Measurements from ENCODE around the gene POMC.
A peak's percentile ranks its signal among the peaks of the same experiment; 100 is the strongest.
"Not testable (repeated sequence)": the region's sequence is repeated elsewhere in the genome, so short reads cannot be mapped to it uniquely, and the experiment has no call there.

Gene POMC

DNA sequence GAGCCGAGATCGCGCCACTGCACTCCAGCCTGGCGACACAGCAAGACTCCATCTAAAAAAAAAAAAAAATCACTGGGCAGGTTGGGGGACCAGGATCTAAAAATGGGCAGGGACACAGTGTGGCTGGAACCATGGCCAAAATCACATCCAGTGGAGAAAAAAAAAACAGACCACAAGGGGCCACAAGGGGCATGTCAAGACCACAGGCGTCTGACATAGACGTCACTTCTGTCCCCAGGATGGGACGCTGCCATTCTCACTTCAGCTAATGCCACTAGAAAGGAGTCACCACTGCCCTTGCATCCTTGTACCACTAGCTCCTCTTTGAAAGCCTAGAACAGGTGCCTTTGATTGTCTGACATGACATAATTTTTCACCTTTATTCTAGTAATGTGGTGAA lies 2.5 kb upstream of the POMC start:
- no peak for DNase-seq (ENCODE audit: low read depth)
- H3K4me3 ChIP-seq (ENCODE audit: control insufficient read depth, low read depth, low read length), result no peak overlapping the region
- TF ChIP-seq, protein P1, sequence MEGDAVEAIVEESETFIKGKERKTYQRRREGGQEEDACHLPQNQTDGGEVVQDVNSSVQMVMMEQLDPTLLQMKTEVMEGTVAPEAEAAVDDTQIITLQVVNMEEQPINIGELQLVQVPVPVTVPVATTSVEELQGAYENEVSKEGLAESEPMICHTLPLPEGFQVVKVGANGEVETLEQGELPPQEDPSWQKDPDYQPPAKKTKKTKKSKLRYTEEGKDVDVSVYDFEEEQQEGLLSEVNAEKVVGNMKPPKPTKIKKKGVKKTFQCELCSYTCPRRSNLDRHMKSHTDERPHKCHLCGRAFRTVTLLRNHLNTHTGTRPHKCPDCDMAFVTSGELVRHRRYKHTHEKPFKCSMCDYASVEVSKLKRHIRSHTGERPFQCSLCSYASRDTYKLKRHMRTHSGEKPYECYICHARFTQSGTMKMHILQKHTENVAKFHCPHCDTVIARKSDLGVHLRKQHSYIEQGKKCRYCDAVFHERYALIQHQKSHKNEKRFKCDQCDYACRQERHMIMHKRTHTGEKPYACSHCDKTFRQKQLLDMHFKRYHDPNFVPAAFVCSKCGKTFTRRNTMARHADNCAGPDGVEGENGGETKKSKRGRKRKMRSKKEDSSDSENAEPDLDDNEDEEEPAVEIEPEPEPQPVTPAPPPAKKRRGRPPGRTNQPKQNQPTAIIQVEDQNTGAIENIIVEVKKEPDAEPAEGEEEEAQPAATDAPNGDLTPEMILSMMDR (conservative IDR thresholded peaks at IDR 0.05; ENCODE audit: control insufficient read depth, insufficient read depth, low read depth, low read length), result no peak

DNA sequence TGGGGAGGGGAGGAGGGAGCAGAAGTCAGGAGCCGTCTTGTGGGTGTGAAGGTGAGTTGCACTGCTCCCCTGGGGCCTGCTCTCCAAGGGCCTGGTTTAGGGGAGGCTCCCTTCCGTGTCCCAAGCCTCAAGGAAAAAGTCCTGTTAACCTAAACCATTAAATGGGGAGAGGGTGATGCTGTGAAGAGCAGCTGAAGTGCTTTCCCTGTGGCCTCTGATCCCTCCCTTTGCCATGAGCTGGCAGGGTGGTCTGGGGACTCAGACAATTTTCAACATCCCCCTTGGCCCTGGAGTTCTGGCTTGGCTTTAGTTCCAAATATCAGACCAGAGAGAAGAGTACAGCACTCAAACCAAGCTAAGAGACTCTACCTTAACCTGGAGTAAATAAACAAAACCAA lies 692 bp upstream of the POMC start:
- TF ChIP-seq, protein P1 (conservative IDR thresholded peaks at IDR 0.05; ENCODE audit: control insufficient read depth, insufficient read depth, low read depth, low read length), result no peak
- H3K4me3 ChIP-seq (ENCODE audit: control insufficient read depth, low read depth, low read length), result no peak overlapping the region
- DNase-seq (ENCODE audit: low read depth), result no peak

DNA sequence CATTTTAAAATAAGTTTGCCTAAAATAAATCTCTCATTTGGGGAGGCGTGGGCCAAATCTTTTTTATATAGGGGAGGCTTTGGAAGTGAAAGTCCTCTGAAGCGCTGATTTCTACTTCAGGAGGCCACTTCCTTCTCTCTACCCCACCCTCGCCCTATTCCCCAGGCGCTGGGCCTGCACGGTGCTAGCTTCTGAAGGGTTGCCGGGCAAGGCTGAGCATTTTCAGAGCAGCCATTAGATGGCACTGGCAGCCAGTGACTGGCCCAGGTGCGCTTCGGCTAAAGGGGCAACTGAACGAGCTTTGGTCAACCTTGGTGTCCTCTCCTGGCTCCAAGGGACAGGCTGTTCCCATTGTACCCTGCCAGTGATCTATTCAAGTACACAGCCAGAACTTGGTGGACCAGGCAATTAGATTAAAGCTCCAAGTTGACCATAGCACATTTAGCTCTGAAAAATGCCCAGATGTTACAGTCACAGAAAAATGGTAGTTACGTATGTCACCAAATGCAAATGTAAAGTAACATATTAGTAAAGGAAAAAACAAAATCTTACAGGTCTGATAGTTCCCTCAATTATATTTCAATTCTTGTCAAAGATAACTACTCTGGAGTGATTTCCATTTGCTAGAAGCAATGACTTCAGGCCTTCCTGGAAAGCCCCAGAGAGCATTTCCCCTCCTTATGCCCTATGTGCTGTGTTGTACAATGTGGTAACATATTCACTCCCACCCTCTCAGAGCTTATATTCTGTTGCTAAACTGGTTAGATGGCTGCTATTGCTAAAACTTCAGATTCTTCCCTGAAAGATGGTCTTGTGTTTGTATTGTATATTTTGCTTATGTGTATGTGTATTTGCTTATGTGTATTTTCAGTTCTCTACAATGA lies 2.1 kb downstream of the POMC start:
- no peak overlapping the region for H3K4me3 ChIP-seq (ENCODE audit: control insufficient read depth, low read depth, low read length)
- no peak for DNase-seq (ENCODE audit: low read depth)
- TF ChIP-seq, protein P1 (conservative IDR thresholded peaks at IDR 0.05; ENCODE audit: control insufficient read depth, insufficient read depth, low read depth, low read length), result no peak

DNA sequence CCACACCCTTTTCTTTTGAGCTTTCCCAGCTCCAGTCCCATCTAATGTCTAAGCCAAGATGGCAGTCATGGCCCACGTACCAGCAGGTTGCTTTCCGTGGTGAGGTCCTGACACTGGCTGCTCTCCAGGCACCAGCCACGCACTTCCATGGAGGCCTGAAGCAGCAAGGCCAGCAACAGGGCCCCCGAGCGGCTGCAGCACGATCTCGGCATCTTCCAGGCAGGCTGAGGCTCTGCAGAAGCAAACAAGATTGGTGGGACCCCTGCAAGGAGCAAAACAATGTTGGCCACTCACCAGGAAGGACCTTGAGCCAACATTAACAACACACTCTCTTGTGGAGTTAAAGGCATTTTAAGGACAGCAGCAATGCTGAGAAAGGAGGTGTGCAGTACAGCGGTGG lies 3.8 kb downstream of the POMC start:
- no peak overlapping the region for H3K4me3 ChIP-seq (ENCODE audit: control insufficient read depth, low read depth, low read length)
- DNase-seq (ENCODE audit: low read depth), result no peak
- TF ChIP-seq, protein P1 (conservative IDR thresholded peaks at IDR 0.05; ENCODE audit: control insufficient read depth, insufficient read depth, low read depth, low read length), result no peak

DNA sequence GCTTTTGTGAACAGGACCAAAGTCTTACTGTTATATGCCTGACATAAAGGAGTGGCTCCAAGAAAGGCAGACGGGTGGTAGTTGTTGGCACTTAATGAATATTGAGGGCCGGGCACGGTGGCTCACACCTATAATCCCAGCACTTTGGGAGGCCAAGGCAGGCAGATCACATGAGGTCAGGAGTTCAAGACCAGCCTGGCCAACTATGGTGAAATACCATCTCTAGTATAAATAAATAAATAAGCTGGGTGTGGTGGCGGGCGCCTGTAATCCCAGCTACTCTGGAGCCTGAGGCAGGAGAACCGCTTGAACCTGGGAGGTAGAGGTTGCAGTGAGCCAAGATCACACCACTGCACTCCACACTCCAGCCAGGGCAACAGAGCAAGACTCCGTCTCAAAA lies 6.3 kb downstream of the POMC start:
- DNase-seq (ENCODE audit: low read depth); H3K4me3 ChIP-seq (ENCODE audit: control insufficient read depth, low read depth, low read length): not testable (repeated sequence)

DNA sequence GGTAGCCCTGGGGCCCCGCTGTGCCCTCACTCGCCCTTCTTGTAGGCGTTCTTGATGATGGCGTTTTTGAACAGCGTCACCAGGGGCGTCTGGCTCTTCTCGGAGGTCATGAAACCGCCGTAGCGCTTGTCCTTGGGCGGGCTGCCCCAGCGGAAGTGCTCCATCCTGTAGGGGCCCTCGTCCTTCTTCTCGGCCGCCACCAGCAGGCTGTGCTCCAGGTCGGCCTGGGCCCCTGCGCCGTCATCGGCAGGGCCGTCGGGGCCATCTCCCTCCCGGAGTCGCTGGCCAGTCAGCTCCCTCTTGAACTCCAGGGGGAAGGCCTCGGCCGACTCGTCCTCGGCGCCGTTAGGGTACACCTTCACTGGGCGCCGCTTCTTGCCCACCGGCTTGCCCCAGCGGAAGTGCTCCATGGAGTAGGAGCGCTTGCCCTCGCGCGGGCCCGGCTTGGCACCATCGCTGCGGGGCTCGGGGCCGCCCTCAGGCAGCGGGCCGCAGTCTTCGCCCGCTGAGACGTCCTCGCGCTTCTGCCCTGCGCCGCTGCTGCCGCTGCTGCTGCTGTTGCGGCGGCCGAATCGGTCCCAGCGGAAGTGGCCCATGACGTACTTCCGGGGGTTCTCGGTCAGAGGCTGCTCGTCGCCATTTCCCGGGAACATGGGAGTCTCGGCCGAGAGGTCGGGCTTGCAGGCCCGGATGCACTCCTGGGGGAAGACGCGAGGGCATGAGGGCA lies 7.2 kb downstream of the POMC start:
- DNase-seq (ENCODE audit: low read depth), result peak; percentile 57
- TF ChIP-seq, protein P1 (conservative IDR thresholded peaks at IDR 0.05; ENCODE audit: control insufficient read depth, insufficient read depth, low read depth, low read length), result no peak
- peak overlapping the region; percentile 23 for H3K4me3 ChIP-seq (ENCODE audit: control insufficient read depth, low read depth, low read length)

DNA sequence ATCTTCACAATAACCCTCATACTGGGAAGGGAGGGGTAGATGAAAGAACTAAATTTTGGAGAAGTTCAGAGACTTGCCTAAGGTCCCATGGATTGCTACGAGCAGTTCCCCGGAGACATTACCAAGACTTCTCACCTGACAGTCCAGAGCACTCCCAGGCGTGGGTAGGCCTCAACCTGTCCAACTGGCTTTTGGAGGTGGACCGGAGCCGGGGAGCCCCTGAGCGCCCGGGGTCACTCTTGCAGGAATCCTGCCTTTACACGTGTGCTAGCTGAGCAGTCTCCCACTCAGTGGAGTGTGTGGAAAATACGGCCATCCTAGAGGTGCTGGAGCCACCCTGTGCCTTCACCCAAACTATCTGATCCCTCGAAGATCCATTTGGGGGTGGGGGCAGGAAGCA lies 8.0 kb downstream of the POMC start:
- no peak for DNase-seq (ENCODE audit: low read depth)
- TF ChIP-seq, protein P1 (conservative IDR thresholded peaks at IDR 0.05; ENCODE audit: control insufficient read depth, insufficient read depth, low read depth, low read length), result no peak
- no peak overlapping the region for H3K4me3 ChIP-seq (ENCODE audit: control insufficient read depth, low read depth, low read length)

Measured in fibroblast of mammary gland (primary cell).